CD4-positive, CD25-positive, alpha-beta regulatory T cell (primary cell): ENCODE results near the gene DAAM2. TPM values are rescaled to one million over a fixed set of nuclear protein-coding genes. Genes with fewer than 3 reads are reported as not detected.

Experiments used
- ATAC-seq, 2 donors: fragments of 150-1000 bp; cut with Tn5 transposase; one replicate each; pipeline ENCODE4 v1.10.0; 2021; ENCODE audit warnings: low read depth in 2 of 2, moderate number of reproducible peaks in 2 of 2, moderate library complexity in 1 of 2
- DNase-seq, 3 donors: peaks; one replicate each; pipeline versions ENCODE4 v3.0.0 to v3.0.0-alpha.2; 2012 to 2022; ENCODE audit warnings: mixed read lengths in 1 of 3
- H3K27ac ChIP-seq: one replicate; pipeline ENCODE4 v1.7.0; 2013; ENCODE audit warnings: mild to moderate bottlenecking, low read length; ENCODE audit not compliant: insufficient read depth, poor library complexity, severe bottlenecking
- H3K27me3 ChIP-seq: one replicate; pipeline ENCODE4 v1.7.0; 2013; ENCODE audit warnings: low read length; ENCODE audit not compliant: control insufficient read depth, insufficient read depth
- H3K36me3 ChIP-seq: one replicate; pipeline ENCODE4 v1.7.0; 2013; ENCODE audit warnings: mild to moderate bottlenecking, low read length, moderate library complexity; ENCODE audit not compliant: control insufficient read depth, insufficient read depth
- H3K4me1 ChIP-seq: 2 replicates; pipeline ENCODE4 v1.7.0; 2013; ENCODE audit warnings: mild to moderate bottlenecking, low read length; ENCODE audit not compliant: insufficient read depth, control insufficient read depth, poor library complexity, severe bottlenecking
- H3K4me3 ChIP-seq: one replicate; pipeline ENCODE4 v1.7.0; 2013; ENCODE audit warnings: low read depth, mild to moderate bottlenecking, low read length, moderate library complexity
- H3K9me3 ChIP-seq, 2 experiments: 1 replicate in 1 of 2; 2 replicates in 1 of 2; pipeline ENCODE4 v1.7.0; 2013; ENCODE audit warnings: low read length in 2 of 2, mild to moderate bottlenecking in 1 of 2, moderate library complexity in 1 of 2; ENCODE audit not compliant: control insufficient read depth in 2 of 2
- H3K27ac Mint-ChIP-seq, 3 donors: one replicate each; pipeline ENCODE4 v1.8.0; 2020 to 2022; ENCODE audit warnings: mild to moderate bottlenecking in 3 of 3, mixed read lengths in 3 of 3, moderate library complexity in 2 of 3
- H3K27me3 Mint-ChIP-seq: one replicate; pipeline ENCODE4 v1.8.0; 2022; ENCODE audit warnings: mild to moderate bottlenecking, mixed read lengths
- H3K36me3 Mint-ChIP-seq: one replicate; pipeline ENCODE4 v1.8.0; 2020; ENCODE audit warnings: mixed read lengths
- H3K4me1 Mint-ChIP-seq, 4 donors: one replicate each; pipeline ENCODE4 v1.8.0; 2020 to 2022; ENCODE audit warnings: mixed read lengths in 4 of 4, mild to moderate bottlenecking in 1 of 4
- H3K4me3 Mint-ChIP-seq, 4 donors: one replicate each; pipeline ENCODE4 v1.8.0; 2020 to 2022; ENCODE audit warnings: mild to moderate bottlenecking in 4 of 4, mixed read lengths in 4 of 4, moderate library complexity in 3 of 4
- H3K9me3 Mint-ChIP-seq, 7 donors: one replicate each; pipeline ENCODE4 v1.8.0; 2020 to 2022; ENCODE audit warnings: mixed read lengths in 7 of 7, mild to moderate bottlenecking in 3 of 7, moderate library complexity in 2 of 7
- polyA plus RNA-seq, 4 donors: library from polyadenylated mRNA; unstranded; fragments of 300-500 nt; fragmentation: Illumina TruSeq; gene quantifications; one replicate each; pipeline ENCODE4 v1.2.3, GENCODE V29; 2021
- total RNA-seq: library from RNA; stranded (reverse); gene quantifications from one replicate; pipeline ENCODE4 v1.2.3, GENCODE V29; 2022

The DAAM2 gene
- total and polyA plus RNA-seq, 5 donors from 2014 or later, result not detected

DNA sequence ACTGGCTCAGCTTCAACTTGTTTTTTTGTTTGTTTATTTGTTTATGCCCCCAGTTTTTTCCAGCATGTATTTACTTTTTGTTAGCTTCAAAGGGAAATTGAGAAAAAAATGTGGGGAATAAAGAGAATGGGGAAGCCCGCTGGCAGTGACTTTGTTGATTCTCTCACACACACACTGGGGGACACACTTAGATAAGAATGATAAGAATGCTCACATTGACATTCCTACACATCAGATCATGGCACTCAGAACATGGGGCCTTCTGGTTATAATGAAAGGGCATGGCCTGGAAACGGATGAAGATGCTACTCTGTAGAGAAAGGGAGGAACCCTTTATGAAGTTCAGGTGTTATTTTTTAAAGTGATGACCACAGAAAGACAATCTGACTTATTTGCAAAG is 15.6 kb upstream of the DAAM2 start:
- no peak for ATAC-seq
- Histone ChIP-seq H3K27ac (no peak overlapping the region), H3K27me3 (no peaks in the 10 kb centered on the region), H3K9me3 (no peaks in the 10 kb centered on the region), H3K4me1 (no peaks in the 10 kb centered on the region), H3K4me3 (no peak overlapping the region), H3K36me3 (no peaks in the 10 kb centered on the region)
- H3K27me3 Mint-ChIP-seq, result no peaks in the 10 kb centered on the region
- DNase-seq, result no peak
- peaks cover 0 to 2% (median 0%) of the 10 kb centered on the region in 7 donors for H3K9me3 Mint-ChIP-seq
- H3K27ac Mint-ChIP-seq, result no peak overlapping the region
- H3K4me3 Mint-ChIP-seq, result no peak overlapping the region
- H3K36me3 Mint-ChIP-seq, result no peaks in the 10 kb centered on the region
- no peaks in the 10 kb centered on the region for H3K4me1 Mint-ChIP-seq

DNA sequence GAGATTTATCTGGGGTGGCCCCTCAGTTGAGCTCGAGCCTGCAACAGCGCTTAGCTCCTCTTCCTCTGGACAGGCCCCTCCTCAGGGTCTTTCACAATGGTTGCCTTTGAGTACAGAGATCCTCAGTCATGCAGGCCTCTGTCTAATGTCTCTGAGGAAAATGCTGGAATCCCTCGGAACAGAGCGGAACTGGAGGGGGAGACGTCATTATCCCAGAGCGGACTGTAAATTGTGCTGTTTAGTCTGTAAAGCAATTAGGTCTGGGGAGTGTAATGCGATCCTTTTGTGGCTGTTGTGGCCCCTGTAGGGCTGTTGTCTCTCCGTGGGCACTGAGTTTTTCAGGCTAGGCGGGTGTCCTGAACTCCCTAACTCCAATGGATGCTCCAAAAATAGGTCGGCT is 15.0 kb upstream of the DAAM2 start:
- Mint-ChIP-seq H3K4me3 (no peak overlapping the region), H3K27ac (peak overlapping the region in 1 of 3 donors; percentile 69), H3K27me3 (no peaks in the 10 kb centered on the region), H3K9me3 (peaks cover 0 to 2% (median 0%) of the 10 kb centered on the region in 7 donors), H3K36me3 (no peaks in the 10 kb centered on the region), H3K4me1 (no peaks in the 10 kb centered on the region)
- DNase-seq (no peak), ATAC-seq (no peak)
- H3K4me1 ChIP-seq, result no peaks in the 10 kb centered on the region
- H3K27ac ChIP-seq, result no peak overlapping the region
- H3K36me3 ChIP-seq, result no peaks in the 10 kb centered on the region
- H3K4me3 ChIP-seq, result no peak overlapping the region
- H3K9me3 ChIP-seq, result no peaks in the 10 kb centered on the region
- no peaks in the 10 kb centered on the region for H3K27me3 ChIP-seq

DNA sequence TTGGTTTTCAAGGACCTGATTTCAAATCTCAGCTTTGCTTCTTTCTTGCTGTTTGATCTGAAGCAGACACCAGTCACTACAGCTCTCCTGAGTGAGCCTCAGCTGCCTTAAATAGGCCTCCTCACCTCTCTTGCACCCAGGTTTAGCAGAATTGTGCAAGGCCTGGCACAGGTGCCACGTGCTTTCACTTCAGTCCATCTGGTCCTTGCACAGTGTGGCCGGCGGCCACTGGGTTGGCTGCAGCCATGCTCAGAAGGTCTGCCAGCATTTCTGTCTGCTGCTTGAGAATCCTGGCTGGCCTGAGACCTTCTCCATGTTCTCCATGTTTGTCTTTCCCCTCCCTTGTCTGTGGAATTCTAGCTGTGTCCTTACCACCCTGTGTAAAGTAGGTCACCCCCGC is 14.5 kb upstream of the DAAM2 start:
- H3K4me1 ChIP-seq, result no peaks in the 10 kb centered on the region
- Mint-ChIP-seq H3K27me3 (no peaks in the 10 kb centered on the region), H3K9me3 (peaks cover 0 to 2% (median 0%) of the 10 kb centered on the region in 7 donors), H3K36me3 (no peaks in the 10 kb centered on the region), H3K4me1 (no peaks in the 10 kb centered on the region), H3K4me3 (no peak overlapping the region), H3K27ac (no peak overlapping the region)
- DNase-seq (no peak), ATAC-seq (no peak)
- H3K27ac ChIP-seq, result no peak overlapping the region
- H3K9me3 ChIP-seq, result no peaks in the 10 kb centered on the region
- H3K27me3 ChIP-seq, result no peaks in the 10 kb centered on the region
- H3K36me3 ChIP-seq, result no peaks in the 10 kb centered on the region
- H3K4me3 ChIP-seq, result no peak overlapping the region

- H3K27me3 Mint-ChIP-seq, result no peaks in the 10 kb centered on the region
- Histone ChIP-seq H3K27me3 (no peaks in the 10 kb centered on the region), H3K36me3 (no peaks in the 10 kb centered on the region), H3K4me3 (no peak overlapping the region), H3K4me1 (no peaks in the 10 kb centered on the region), H3K9me3 (no peaks in the 10 kb centered on the region), H3K27ac (no peak overlapping the region)
- DNase-seq, result no peak
- no peak overlapping the region for H3K27ac Mint-ChIP-seq
- H3K4me1 Mint-ChIP-seq, result no peaks in the 10 kb centered on the region
- peaks cover 0 to 9% (median under 1%) of the 10 kb centered on the region in 7 donors for H3K9me3 Mint-ChIP-seq
- H3K36me3 Mint-ChIP-seq, result no peaks in the 10 kb centered on the region
- no peak for ATAC-seq
- peak overlapping the region in 1 of 4 donors; percentile 75 for H3K4me3 Mint-ChIP-seq
Observed at GRCh38 chr6:39778581-39779255, 13.5 kb upstream of the DAAM2 start.

DNA sequence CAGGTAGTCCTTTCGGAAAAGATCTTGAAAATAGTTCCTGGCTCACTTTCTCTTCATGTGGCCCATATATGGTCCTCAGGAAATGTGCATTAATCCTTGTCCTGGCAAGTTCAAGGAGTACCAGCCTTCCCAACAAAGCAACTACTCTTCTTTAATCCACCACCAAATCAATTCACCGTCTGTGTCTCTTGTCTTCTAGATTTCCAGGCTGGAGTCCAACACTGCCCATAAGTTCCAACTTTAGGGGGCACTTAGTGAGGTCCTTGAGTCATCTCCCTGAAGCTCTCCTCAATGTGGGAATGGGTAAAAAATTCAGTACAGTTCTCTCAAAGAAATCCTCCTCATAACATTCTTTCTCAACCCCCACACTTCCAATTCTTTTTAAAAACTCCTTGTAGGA is 6.9 kb upstream of the DAAM2 start:
- peaks cover 2% of the 10 kb centered on the region for H3K27me3 ChIP-seq
- no peaks in the 10 kb centered on the region for H3K36me3 ChIP-seq
- Mint-ChIP-seq H3K27ac (no peak overlapping the region), H3K4me1 (no peaks in the 10 kb centered on the region), H3K4me3 (no peak overlapping the region), H3K9me3 (peaks cover 0 to 10% (median 0%) of the 10 kb centered on the region in 7 donors), H3K36me3 (no peaks in the 10 kb centered on the region), H3K27me3 (no peaks in the 10 kb centered on the region)
- no peak overlapping the region for H3K27ac ChIP-seq
- no peaks in the 10 kb centered on the region for H3K4me1 ChIP-seq
- H3K9me3 ChIP-seq, result no peaks in the 10 kb centered on the region
- no peak overlapping the region for H3K4me3 ChIP-seq
- DNase-seq, result no peak
- no peak for ATAC-seq

DNA sequence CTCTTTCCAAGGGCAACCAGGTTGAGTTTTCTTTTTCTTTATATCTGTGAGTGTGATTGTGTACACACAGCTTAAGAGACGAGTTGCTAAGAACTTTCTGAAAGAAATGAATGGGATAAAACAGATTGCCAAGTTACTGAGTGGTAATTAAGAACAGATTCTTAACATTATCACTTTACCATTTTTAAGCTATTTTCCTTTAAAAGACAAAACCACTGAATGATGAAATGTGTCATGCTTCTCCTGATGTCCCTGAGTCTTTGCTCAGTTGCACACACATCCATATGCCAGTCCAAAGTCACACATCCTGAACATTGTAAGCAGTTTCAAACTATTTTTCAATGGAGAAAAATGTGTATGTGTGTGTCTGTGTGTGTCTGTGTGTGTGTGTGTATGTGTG is 5.5 kb upstream of the DAAM2 start:
- H3K4me3 ChIP-seq, result no peak overlapping the region
- H3K27ac ChIP-seq, result no peak overlapping the region
- H3K36me3 Mint-ChIP-seq, result no peaks in the 10 kb centered on the region
- no peaks in the 10 kb centered on the region for H3K36me3 ChIP-seq
- peaks cover 3% of the 10 kb centered on the region for H3K27me3 ChIP-seq
- no peak overlapping the region for H3K27ac Mint-ChIP-seq
- H3K4me3 Mint-ChIP-seq, result no peak overlapping the region
- peaks cover 0 to 2% (median 0%) of the 10 kb centered on the region in 4 donors for H3K4me1 Mint-ChIP-seq
- H3K4me1 ChIP-seq, result no peaks in the 10 kb centered on the region
- DNase-seq (no peak), ATAC-seq (no peak)
- peaks cover 0 to 10% (median 0%) of the 10 kb centered on the region in 7 donors for H3K9me3 Mint-ChIP-seq
- peaks cover 12% of the 10 kb centered on the region for H3K27me3 Mint-ChIP-seq
- H3K9me3 ChIP-seq, result no peaks in the 10 kb centered on the region

- DNase-seq (no peak), ATAC-seq (no peak)
- Histone ChIP-seq H3K36me3 (no peaks in the 10 kb centered on the region), H3K27me3 (peaks cover 6% of the 10 kb centered on the region), H3K4me1 (no peaks in the 10 kb centered on the region), H3K9me3 (no peaks in the 10 kb centered on the region), H3K4me3 (no peak overlapping the region), H3K27ac (no peak overlapping the region)
- Mint-ChIP-seq H3K4me3 (no peak overlapping the region), H3K9me3 (peaks cover 0 to 10% (median 0%) of the 10 kb centered on the region in 7 donors), H3K27ac (no peak overlapping the region), H3K4me1 (peaks cover 0 to 2% (median 0%) of the 10 kb centered on the region in 4 donors), H3K27me3 (peaks cover 16% of the 10 kb centered on the region), H3K36me3 (no peaks in the 10 kb centered on the region)
Observed at GRCh38 chr6:39787322-39787721, 4.9 kb upstream of the DAAM2 start.

DNA sequence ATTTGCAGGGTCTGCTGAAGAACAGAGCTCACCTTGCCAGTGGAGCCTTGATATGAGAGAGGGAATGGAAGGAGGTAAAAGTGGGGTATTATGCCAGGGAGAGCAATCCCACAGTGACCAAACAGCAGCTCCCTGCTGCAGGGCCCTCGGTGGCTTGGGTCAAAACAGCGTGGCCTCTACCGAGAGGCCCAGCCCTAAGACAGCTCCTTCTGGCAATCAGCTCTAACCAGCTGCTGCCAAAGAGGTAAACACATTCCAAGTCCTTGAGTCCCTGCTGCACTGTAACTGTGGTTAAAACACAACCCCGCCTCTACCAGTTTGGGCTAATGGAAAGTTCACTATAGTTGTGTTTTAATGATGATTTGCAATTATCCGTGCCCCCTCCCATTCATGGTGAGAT is 1.4 kb upstream of the DAAM2 start:
- H3K36me3 Mint-ChIP-seq, result no peaks in the 10 kb centered on the region
- H3K27me3 Mint-ChIP-seq, result peaks cover 26% of the 10 kb centered on the region
- no peaks in the 10 kb centered on the region for H3K9me3 ChIP-seq
- H3K9me3 Mint-ChIP-seq, result peaks cover 0 to 2% (median 0%) of the 10 kb centered on the region in 7 donors
- no peak overlapping the region for H3K4me3 Mint-ChIP-seq
- ATAC-seq (no peak), DNase-seq (no peak)
- no peaks in the 10 kb centered on the region for H3K36me3 ChIP-seq
- H3K4me1 Mint-ChIP-seq, result peaks cover 0 to 2% (median 0%) of the 10 kb centered on the region in 4 donors
- no peak overlapping the region for H3K4me3 ChIP-seq
- H3K27me3 ChIP-seq, result peaks cover 10% of the 10 kb centered on the region
- no peak overlapping the region for H3K27ac Mint-ChIP-seq
- no peaks in the 10 kb centered on the region for H3K4me1 ChIP-seq
- no peak overlapping the region for H3K27ac ChIP-seq
